Lower leg skin (tissue), 4 donors: ENCODE data around the gene ATXN7L3. TPM values are rescaled to one million over a fixed set of nuclear protein-coding genes. Genes with fewer than 3 reads are reported as not detected.

Experiments used
- DNase-seq, 2 donors: peaks; one replicate each; pipeline ENCODE4 v3.0.0-alpha.2; 2019; ENCODE audit warnings: low spot score in 2 of 2
- H3K4me3 ChIP-seq: fragments of 200-600 bp; sonication (generic); 2 replicates; pipeline ENCODE4 v1.5.1; 2017; ENCODE audit warnings: mild to moderate bottlenecking, low read depth; ENCODE audit not compliant: poor library complexity, severe bottlenecking
- POLR2A ChIP-seq, 2 donors: fragments of 450-650 bp; IDR thresholded peaks; one replicate each; pipeline ENCODE4 v1.6.1; 2016 to 2017; ENCODE audit warnings: antibody characterized with exemption in 2 of 2, mild to moderate bottlenecking in 1 of 2, moderate library complexity in 1 of 2
- WGBS, 2 donors: methylation state at CpG; one replicate each; pipeline ENCODE4 v1.1.5; 2018; 5-methylcytosine and 5-hydroxymethylcytosine counted together
- intact Hi-C: fragments of 100-400 bp; cut with DNase I; formaldehyde crosslinking; loops from one replicate; pipeline ENCODE4 v1.15.0; 2023; ENCODE audit warnings: low total_unique reads
- total RNA-seq, 4 donors: library from RNA; depleted of rRNA; stranded (reverse); fragments of >200 nt; gene quantifications; one replicate each; pipeline ENCODE4 v1.1.0, GENCODE V29; 2016
- TF ChIP-seq, protein P1 (sequence below), 3 donors: fragments of 450-650 bp; IDR thresholded peaks; one replicate each; pipeline ENCODE4 v1.5.1; 2016; ENCODE audit warnings: antibody characterized with exemption in 3 of 3, mild to moderate bottlenecking in 3 of 3, moderate library complexity in 2 of 3

The ATXN7L3 gene
- total RNA-seq, 4 donors from 2014 or later = 62.4 to 77.9 (median 67.8) TPM

DNA sequence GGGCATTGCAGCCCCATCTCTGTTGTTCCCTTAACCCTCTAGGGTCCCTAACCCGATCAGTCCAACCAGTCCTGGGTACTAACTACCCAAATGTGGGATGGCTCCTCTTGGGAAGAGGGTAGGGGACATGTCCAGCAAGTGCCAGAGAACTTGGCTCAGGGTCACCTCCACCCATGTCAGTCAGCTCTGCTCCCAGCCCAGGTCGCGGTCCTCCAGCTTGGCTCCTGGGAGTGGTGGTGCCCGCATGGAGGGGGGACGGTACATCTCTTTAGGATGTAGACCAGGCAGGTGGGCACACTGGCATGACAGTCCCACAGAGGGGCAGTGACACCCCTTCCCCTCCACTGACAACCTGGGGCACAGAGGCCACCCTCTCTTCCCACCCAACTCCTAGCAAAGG is 6.9 kb downstream of the ATXN7L3 start:
- 74 to 86% methylated on average over 2 to 5 of the region's 5 CpGs for WGBS, 2 donors
- no peak for TF ChIP-seq POLR2A (IDR thresholded peaks at IDR 0.05)
- TF ChIP-seq, protein P1, sequence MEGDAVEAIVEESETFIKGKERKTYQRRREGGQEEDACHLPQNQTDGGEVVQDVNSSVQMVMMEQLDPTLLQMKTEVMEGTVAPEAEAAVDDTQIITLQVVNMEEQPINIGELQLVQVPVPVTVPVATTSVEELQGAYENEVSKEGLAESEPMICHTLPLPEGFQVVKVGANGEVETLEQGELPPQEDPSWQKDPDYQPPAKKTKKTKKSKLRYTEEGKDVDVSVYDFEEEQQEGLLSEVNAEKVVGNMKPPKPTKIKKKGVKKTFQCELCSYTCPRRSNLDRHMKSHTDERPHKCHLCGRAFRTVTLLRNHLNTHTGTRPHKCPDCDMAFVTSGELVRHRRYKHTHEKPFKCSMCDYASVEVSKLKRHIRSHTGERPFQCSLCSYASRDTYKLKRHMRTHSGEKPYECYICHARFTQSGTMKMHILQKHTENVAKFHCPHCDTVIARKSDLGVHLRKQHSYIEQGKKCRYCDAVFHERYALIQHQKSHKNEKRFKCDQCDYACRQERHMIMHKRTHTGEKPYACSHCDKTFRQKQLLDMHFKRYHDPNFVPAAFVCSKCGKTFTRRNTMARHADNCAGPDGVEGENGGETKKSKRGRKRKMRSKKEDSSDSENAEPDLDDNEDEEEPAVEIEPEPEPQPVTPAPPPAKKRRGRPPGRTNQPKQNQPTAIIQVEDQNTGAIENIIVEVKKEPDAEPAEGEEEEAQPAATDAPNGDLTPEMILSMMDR (IDR thresholded peaks at IDR 0.05) = no peak
- no peak for DNase-seq
- no peak overlapping the region for H3K4me3 ChIP-seq
- intact Hi-C loops = no loop called here

DNA sequence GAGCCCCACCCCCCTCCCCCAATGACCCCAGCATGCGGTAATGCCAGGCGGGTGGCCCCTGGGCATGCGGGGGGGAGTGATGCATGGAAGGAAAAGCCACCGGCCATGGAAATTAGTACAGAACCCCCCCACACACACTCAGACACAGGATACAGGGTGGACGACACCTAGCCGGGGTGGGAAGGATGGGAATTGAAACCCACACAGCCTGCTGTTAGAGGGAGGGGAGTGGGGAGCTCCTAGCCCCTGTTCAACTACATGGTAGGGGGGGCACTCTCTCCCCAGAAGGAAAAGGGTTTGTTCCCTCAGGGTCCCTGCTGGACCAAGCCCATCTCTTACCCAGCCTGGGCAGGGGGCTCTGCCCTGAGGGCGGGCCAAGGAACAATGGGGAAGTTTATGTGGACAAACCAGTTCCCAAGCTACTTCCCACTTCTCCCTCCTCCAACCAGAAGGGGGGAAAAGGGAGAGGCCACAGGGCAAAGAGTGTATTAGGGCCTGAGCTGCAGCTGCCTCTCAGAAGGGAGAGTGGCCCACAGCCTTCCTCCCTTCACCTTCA is 7.7 kb downstream of the ATXN7L3 start:
- no peak overlapping the region for H3K4me3 ChIP-seq
- intact Hi-C loops = no loop called here
- DNase-seq = no peak
- WGBS, 2 donors = 55 to 68% methylated on average over 7 of the region's 7 CpGs
- TF ChIP-seq, protein P1 (IDR thresholded peaks at IDR 0.05) = no peak
- TF ChIP-seq POLR2A (IDR thresholded peaks at IDR 0.05) = no peak

DNA sequence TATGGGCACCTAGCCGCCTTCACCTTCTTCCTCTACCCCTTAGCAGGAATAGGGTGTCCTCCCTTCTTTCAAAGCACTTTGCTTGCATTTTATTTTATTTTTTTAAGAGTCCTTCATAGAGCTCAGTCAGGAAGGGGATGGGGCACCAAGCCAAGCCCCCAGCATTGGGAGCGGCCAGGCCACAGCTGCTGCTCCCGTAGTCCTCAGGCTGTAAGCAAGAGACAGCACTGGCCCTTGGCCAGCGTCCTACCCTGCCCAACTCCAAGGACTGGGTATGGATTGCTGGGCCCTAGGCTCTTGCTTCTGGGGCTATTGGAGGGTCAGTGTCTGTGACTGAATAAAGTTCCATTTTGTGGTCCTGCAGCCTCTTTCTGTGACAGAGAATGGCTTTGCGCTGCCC is 8.3 kb downstream of the ATXN7L3 start:
- TF ChIP-seq, protein P1 (IDR thresholded peaks at IDR 0.05) = no peak
- no peak for TF ChIP-seq POLR2A (IDR thresholded peaks at IDR 0.05)
- no peak overlapping the region for H3K4me3 ChIP-seq
- DNase-seq = no peak
- 68% methylated on average over 5 of the region's 5 CpGs for WGBS, 2 donors
- intact Hi-C loops = no loop called here

DNA sequence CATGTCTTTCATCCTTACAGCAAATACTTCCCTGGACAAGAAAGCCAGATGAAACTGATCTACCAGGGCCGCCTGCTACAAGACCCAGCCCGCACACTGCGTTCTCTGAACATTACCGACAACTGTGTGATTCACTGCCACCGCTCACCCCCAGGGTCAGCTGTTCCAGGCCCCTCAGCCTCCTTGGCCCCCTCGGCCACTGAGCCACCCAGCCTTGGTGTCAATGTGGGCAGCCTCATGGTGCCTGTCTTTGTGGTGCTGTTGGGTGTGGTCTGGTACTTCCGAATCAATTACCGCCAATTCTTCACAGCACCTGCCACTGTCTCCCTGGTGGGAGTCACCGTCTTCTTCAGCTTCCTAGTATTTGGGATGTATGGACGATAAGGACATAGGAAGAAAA is 9.2 kb downstream of the ATXN7L3 start:
- 84 to 86% methylated on average over 10 of the region's 10 CpGs for WGBS, 2 donors
- DNase-seq = no peak
- no peak overlapping the region for H3K4me3 ChIP-seq
- intact Hi-C loops = no loop called here
- TF ChIP-seq, protein P1 (IDR thresholded peaks at IDR 0.05) = no peak
- TF ChIP-seq POLR2A (IDR thresholded peaks at IDR 0.05) = no peak

DNA sequence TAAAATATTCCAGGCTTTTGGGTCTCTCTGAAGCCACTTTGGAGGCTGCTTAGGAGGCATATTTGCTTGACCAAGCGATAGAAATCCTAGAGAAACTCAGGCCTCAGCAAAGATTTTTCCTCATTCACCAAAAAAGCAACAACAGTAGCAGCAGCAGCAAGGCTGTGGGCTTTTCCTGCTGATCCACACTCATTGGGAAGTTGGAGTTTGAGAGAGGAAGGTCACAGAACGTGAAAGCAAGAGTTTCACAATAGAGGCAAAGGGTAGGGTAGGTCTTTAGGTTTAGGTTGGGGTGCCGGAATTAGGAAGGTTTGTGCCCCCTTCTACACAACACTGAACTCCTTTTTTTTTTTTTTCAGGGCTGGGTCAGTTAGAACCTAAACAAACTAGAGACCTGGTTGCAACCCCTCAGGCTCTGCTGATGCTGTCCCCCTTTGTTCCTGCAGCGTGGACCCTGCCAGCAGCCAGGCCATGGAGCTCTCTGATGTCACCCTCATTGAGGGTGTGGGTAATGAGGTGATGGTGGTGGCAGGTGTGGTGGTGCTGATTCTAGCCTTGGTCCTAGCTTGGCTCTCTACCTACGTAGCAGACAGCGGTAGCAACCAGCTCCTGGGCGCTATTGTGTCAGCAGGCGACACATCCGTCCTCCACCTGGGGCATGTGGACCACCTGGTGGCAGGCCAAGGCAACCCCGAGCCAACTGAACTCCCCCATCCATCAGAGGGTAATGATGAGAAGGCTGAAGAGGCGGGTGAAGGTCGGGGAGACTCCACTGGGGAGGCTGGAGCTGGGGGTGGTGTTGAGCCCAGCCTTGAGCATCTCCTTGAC is 10.9 kb downstream of the ATXN7L3 start:
- TF ChIP-seq, protein P1 (IDR thresholded peaks at IDR 0.05) = no peak
- no peak for TF ChIP-seq POLR2A (IDR thresholded peaks at IDR 0.05)
- no peak overlapping the region for H3K4me3 ChIP-seq
- intact Hi-C loops = no loop called here
- 85 to 90% methylated on average over 12 of the region's 12 CpGs for WGBS, 2 donors
- no peak for DNase-seq
